CD1c-positive myeloid dendritic cell (primary cell): ENCODE results near the gene ACP5.

Experiments
- DNase-seq: peaks from one replicate; pipeline ENCODE4 v3.0.0-alpha.2; 2016; ENCODE audit errors: extremely low spot score

The ACP5 gene

DNA sequence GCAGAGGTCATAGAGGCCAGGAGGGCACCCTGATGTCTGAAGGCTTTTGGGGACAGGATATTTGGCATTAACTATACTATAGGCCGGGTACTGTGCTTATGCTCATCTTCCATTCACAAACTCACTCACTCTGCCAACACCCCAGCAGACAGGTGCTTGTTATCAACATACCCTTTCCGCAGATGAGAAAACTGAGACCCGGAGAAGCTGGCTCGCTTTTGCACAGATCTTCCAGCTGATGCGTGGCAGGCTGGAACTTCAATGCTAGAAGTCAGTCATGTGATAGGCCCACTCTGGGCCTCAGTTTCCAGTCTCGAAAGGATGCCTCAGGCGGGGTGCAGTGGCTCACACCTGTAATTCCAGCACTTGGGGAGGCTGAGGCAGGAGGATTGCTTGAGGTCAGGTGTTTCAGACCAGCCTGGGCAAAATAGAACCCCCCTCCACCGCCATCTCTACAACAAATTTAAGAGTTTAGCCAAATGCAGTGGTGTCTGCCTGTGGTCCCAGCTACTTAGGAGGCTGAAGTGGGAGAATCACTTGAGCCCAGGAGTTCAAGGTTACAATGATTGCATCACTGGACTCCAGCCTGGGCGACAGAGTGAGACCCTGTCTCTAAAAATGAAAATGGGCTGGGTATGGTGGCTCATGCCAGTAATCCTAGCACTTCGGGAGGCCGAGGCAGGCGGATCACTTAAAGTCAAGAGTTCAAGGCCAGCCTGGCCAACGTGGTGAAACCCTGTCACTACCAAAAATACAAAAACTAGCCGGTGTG lies 29.3 kb downstream of the ACP5 start:
- DNase-seq, result no peak

DNA sequence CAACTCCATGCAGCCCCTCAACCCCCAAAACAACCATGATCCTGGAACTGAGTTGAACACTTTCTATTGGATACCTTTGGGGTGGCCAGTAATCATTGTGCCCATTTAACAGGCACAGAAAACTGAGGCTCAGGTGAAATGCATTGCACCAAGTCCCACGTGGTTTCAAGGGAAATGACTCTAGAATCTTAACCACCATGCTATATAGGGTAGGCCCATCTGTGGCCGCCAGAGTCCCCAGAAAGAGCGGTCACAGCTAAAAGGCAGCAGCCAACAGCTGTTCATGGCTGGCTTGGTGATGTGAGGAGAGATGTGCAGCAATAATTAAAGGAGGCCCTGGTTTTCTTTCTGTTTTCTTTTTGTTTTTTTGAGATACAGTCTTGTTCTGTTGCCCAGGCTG lies 36.2 kb downstream of the ACP5 start:
- DNase-seq, result no peak

DNA sequence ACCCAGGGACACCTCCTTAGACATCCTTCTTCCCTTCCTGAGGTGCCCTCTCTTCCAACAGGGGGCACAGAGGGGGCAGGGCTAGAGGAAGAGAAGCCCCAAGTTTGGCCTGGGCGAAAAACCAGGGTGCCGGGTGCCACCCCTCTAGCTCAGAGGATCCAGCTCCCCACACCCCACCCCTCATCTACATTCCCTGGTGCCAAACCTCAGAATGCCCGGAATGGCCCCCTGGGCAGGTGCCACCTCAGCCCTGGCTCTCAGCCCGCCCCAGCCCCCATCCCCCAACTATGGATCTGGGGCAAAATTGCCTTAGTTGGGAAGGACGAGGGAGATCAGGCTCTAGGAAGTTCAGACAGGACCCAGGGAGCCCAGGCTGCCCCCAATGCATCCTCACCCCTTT lies 36.8 kb downstream of the ACP5 start:
- DNase-seq, result no peak

DNA sequence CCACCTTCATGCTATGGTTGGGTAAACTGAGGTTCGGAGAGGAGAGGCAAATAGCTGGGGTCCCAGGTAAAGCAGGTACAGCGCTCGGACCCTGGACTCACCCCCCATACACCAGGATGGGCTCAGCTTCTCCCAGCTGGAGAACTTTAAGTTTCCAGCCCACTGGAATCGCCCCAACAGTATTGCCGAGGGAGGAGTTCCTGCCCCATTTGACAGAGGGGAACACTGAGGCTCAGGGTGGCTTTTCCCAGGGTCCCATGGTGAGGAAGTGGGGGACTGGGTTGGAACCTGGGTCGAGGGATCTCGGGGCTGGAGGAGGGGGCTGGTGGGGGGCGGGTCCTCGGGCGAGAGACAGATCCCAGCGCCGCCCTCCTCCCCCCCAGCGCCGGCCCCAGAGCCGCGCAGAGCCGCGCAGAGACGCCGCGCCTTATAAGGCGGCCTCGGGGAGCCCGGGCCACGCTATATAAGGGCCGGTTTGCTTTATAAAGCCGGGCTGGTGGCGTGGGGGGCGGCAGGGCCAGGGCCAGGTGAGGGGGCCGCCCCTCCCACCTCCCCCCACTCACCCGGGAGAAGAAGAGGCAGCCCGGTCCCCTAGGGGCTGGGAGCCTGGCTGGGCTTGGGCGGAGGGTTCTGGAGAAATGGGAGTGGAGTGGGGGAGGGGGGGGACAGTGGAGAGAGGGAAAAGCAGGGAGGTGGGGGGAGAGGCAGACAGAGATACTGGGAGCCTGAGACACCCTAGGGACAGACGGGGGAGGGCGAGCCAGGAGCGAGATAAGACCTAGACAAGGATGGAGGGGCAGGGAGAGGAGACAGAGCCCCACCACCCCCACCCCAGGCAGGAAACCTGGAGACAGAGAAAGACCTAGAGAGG lies 37.7 kb downstream of the ACP5 start:
- no peak for DNase-seq

DNA sequence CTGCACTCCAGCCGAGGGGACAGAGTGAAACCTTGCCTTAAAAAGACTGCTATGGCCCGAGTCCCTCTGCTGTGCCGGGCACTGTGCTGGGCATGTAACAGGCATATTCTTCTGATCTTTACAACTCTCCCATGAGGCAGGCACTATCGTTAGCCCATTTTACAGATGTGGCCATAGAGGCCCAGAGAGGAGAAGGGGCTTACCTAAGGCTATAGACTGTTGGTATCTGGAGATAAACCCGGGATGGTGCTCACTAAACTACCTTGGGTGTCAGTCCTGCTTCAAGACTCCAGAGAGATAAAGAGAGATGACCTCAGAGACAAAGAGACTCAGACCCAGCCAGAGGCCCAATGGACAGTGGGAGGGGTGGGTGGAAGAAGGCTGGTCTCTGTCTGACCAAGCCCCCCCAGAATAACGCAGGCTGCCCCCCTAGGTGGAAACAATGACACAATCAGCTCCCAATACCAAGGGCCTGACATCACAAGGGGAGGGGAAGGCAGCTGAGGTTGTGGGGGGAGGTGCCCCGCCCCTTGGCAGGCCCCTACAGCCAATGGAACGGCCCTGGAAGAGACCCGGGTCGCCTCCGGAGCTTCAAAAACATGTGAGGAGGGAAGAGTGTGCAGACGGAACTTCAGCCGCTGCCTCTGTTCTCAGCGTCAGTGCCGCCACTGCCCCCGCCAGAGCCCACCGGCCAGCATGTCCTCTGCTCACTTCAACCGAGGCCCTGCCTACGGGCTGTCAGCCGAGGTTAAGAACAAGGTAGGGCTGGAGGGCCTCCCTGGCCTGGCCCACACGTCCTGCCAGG lies 39.0 kb downstream of the ACP5 start, which contains the start of gene CNN1:
TSS of gene CNN1 (plus strand) at position 620 of the 805 bp plus-strand sequence. CDS start at position 697, 77 bp downstream.
- DNase-seq, result no peak

DNA sequence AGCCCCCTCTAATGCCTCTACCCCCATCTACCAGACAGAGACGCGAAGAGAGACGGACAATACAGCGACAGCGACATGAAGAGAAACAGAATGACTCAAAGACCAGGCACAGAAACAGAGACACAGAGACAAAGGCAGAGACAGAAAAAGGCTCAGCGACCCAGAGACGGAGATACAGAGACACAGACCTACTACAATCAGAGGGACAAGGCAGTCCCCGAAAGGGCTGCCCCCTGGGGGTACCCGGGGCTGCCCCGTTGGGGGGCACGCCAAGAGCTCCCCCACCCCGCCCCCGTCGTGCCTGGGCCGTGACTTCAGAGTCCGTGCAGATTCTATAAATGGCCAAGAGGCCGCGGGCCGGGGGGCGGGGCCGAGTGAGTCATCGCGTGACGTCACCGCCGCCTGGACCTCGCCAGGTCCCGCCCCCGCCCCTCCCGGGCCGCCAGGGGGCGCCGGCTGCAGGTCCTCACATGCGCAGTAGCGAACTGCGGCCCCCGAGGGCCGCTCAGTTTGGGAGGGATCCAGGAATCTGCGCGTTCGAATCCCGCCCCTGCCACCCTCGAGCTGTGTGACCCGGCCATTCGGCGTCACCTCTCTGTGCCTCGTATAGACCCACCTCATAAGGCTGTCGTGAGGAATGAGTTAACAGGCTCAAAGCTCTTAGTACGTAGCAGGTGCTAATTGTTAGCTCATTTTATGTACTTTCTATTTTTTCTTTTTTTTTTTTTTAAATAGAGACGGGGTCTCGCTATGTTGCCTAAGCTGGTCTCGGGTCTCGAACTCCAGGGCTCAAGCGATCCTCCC lies 41.5 kb downstream of the ACP5 start:
- DNase-seq, result peak; percentile 94

DNA sequence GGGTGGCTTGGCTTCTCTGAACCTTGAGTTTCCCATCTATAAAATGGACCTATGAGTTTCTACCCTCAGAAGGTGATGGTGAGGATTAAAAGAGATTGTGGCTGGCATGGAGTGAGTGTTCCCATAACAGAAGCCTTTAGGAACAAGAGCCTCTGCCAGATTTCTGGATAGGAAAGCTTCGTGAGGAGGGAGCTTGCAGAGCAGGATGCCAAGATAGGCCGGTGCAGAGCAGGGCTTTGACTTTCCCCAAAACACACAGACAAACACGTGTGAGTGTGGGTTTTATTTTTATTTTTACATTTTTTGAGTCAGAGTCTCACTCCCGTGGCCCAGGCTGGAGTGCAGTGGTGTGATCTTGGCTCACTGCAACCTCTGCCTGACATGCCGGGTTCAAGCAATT lies 42.5 kb downstream of the ACP5 start:
- peak; percentile 23 for DNase-seq

DNA sequence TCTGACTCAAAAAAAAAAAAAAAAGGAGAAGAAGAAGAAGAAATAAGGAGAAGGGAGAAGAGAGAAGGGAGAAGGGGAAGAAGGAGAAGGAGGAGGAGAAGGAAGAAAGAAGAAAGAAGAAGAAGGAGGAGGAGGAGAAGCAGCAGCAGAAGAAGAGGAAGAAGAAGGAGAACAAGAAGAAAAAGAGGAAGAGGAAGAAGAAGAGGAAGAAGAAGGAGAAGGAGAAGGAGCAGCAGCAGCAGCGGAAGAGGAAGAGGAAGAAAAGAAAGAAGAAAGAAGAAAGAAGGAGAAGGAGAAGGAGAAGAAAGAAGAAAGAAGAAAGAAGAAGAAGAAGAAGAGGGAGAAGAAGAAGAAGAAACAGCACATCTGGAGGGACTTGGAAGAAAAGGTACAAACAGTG lies 42.9 kb downstream of the ACP5 start:
- DNase-seq, result peak; percentile 34

DNA sequence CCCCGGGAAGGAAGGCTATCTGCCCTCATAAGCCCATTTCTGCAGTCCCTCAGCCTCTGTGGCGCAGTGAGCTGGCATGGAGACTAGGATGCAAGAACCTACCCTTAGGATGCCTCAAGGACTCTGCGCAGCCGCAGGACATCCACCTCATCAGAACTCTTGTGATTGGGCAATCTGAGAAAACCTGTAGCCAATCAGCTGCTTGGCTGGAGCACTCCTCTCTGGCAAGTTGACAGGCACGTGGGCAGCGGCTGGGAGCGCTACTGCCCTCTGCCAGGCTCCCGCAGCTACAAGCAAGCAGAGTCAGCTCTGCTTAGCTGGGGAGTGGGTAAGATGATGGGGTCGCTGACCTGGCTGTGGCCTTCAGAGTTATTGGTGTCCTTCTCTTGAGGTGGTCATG lies 47.0 kb downstream of the ACP5 start:
- DNase-seq, result peak; percentile 81

DNA sequence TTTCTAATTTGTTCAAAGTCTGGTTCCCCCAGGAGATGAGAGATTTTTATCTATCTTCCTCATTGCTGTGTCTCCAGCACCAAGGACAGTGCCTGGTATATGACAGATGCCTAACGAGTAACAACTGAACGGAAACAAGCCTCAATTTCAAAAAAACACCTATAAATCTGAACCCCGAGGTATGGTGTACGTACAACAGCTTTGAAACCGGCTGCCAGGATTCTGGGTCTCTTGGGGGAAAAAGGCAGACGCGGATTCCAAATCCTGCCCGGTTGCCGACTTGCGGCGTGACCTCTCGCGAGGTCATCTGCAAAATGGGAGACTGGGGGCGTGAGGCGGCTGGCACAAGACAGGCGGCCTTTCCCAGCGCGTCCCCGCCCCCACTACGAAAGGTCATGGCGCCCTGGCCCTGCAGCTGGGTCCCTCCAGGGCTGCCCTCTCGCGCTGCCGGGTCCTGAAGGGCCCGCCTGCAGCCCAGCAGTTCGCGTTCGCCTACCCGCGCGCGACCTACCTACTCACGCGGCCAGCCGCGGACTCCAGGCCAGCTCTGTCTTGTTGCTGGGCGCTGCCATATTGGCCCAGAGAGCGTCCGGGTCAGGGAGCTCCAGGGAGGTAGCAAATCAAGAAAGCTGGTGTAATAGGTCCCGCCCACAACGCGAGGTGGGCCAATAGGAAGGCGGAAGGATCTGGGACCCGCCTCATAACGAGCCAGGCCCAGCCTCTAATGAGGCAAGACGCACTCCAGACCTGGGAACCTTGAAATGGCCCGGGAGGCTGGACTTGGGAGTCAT lies 48.7 kb downstream of the ACP5 start, which contains the start of gene ECSIT:
TSS of gene ECSIT (minus strand) at position 584 of the 791 bp plus-strand sequence. CDS start 9,964 bp downstream, outside the sequence.
- DNase-seq, result peak; percentile 98
